ENCODE data around the gene RCAN1. TPM values are rescaled to one million over a fixed set of nuclear protein-coding genes. Genes with fewer than 3 reads are reported as not detected.

The RCAN1 gene
- total RNA-seq, 1 experiment from 2014 or later = 13.5 TPM

DNA sequence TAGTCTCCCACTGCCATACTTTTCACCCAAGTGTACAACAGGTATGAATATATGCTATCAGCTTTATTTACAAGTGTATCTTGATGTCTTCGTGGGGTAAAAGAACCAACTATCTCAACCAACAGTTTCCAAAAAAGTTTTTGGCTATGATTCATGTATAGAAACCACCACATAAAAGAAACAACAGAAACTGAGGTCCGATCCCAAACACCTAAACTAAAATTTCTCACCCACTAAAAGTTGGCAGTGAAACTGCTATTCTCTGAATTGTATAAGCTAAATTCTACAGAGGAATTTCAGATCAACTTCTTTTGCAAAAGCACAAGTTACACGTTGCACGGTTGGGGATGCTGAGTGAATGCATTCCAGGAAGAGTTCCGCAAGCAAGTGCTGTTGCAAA lies 97.9 kb downstream of the RCAN1 start:
- TF ChIP-seq, protein P1, sequence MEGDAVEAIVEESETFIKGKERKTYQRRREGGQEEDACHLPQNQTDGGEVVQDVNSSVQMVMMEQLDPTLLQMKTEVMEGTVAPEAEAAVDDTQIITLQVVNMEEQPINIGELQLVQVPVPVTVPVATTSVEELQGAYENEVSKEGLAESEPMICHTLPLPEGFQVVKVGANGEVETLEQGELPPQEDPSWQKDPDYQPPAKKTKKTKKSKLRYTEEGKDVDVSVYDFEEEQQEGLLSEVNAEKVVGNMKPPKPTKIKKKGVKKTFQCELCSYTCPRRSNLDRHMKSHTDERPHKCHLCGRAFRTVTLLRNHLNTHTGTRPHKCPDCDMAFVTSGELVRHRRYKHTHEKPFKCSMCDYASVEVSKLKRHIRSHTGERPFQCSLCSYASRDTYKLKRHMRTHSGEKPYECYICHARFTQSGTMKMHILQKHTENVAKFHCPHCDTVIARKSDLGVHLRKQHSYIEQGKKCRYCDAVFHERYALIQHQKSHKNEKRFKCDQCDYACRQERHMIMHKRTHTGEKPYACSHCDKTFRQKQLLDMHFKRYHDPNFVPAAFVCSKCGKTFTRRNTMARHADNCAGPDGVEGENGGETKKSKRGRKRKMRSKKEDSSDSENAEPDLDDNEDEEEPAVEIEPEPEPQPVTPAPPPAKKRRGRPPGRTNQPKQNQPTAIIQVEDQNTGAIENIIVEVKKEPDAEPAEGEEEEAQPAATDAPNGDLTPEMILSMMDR (IDR thresholded peaks at IDR 0.05) = no peak
- TF ChIP-seq POLR2AphosphoS5 (IDR thresholded peaks at IDR 0.05; ENCODE audit: low read depth, low read length) (no peak), TCF7L2 (IDR thresholded peaks at IDR 0.05; ENCODE audit: low read depth, low read length) (no peak), SIN3A (IDR thresholded peaks at IDR 0.05; ENCODE audit: borderline replicate concordance, insufficient read depth, low read depth, low read length) (no peak)
- TF ChIP-seq, protein P2, sequence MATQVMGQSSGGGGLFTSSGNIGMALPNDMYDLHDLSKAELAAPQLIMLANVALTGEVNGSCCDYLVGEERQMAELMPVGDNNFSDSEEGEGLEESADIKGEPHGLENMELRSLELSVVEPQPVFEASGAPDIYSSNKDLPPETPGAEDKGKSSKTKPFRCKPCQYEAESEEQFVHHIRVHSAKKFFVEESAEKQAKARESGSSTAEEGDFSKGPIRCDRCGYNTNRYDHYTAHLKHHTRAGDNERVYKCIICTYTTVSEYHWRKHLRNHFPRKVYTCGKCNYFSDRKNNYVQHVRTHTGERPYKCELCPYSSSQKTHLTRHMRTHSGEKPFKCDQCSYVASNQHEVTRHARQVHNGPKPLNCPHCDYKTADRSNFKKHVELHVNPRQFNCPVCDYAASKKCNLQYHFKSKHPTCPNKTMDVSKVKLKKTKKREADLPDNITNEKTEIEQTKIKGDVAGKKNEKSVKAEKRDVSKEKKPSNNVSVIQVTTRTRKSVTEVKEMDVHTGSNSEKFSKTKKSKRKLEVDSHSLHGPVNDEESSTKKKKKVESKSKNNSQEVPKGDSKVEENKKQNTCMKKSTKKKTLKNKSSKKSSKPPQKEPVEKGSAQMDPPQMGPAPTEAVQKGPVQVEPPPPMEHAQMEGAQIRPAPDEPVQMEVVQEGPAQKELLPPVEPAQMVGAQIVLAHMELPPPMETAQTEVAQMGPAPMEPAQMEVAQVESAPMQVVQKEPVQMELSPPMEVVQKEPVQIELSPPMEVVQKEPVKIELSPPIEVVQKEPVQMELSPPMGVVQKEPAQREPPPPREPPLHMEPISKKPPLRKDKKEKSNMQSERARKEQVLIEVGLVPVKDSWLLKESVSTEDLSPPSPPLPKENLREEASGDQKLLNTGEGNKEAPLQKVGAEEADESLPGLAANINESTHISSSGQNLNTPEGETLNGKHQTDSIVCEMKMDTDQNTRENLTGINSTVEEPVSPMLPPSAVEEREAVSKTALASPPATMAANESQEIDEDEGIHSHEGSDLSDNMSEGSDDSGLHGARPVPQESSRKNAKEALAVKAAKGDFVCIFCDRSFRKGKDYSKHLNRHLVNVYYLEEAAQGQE (IDR thresholded peaks at IDR 0.05; ENCODE audit: insufficient read depth in 1 of 2, low read depth in 2 of 2, low read length in 1 of 2) = no peak
- H3K4me3 ChIP-seq (ENCODE audit: low read depth in 2 of 2, low read length in 2 of 2) = no peak overlapping the region
- in situ Hi-C loops (cut with HindIII; ENCODE audit: low pct_unique_long_range_greater_than_20kb, low sequenced_read_pairs) (no loop called here), intact Hi-C loops (cut with micrococcal nuclease; ENCODE audit: unreplicated experiment) (no loop called here)
- no peaks in the 10 kb centered on the region for H3K9me3 ChIP-seq (ENCODE audit: control insufficient read depth, insufficient read depth, low read depth, low read length)
- no peak overlapping the region for H3K27ac ChIP-seq (ENCODE audit: low read length)
- no peaks in the 10 kb centered on the region for H3K36me3 ChIP-seq (ENCODE audit: control insufficient read depth, insufficient read depth, low read length)
- no peak for DNase-seq (ENCODE audit: low read depth, low spot score)
- POLR2A ChIA-PET = no interaction called here
- ATAC-seq = no peak
- H3K4me1 ChIP-seq (ENCODE audit: control insufficient read depth, insufficient read depth, low read length) = no peaks in the 10 kb centered on the region
- CTCF ChIA-PET = interaction anchor here (1.4 kb wide), 1 partner anchor 86 kb away, joined by 3 read pairs; no protein-coding TSS in a partner anchor
- BruUV-seq (replicated peaks) = no TSS peak
- H3K27me3 ChIP-seq (ENCODE audit: control insufficient read depth, insufficient read depth, low read length) = no peaks in the 10 kb centered on the region

DNA sequence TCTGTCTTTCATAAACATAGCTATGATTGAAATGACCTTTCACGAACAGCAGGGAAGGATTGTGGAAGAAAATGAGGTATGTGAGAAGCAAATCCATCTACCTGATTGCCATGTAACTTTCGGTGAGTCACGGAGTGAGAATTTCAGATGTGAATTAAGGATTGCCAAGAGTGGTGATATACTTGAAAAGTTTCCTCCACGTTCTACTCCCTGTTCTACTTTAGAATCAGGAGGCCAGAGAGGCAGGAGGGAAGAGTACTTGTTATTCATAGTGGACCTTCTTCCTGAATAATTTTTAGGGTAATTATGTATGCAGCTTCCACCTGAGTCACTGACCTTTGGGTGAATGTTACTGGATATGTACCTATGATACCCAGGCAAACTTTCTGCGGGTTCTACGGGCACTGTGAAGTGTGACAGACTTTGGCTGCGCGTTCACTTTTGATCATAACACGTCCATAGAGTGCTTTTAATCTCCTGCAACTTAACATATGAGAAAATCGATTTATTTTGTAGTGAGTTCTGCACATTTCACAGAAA lies 100.3 kb downstream of the RCAN1 start:
- BruUV-seq (replicated peaks) = no TSS peak
- in situ Hi-C loops (cut with HindIII; ENCODE audit: low pct_unique_long_range_greater_than_20kb, low sequenced_read_pairs) (no loop called here), intact Hi-C loops (cut with micrococcal nuclease; ENCODE audit: unreplicated experiment) (no loop called here)
- no peak for ATAC-seq
- no peak for TF ChIP-seq POLR2AphosphoS5 (IDR thresholded peaks at IDR 0.05; ENCODE audit: low read depth, low read length)
- TF ChIP-seq, protein P2 (IDR thresholded peaks at IDR 0.05; ENCODE audit: insufficient read depth in 1 of 2, low read depth in 2 of 2, low read length in 1 of 2) = no peak
- no peak for TF ChIP-seq SIN3A (IDR thresholded peaks at IDR 0.05; ENCODE audit: borderline replicate concordance, insufficient read depth, low read depth, low read length)
- no peak for TF ChIP-seq TCF7L2 (IDR thresholded peaks at IDR 0.05; ENCODE audit: low read depth, low read length)
- TF ChIP-seq, protein P1 (IDR thresholded peaks at IDR 0.05) = no peak
- Histone ChIP-seq H3K4me3 (ENCODE audit: low read depth in 2 of 2, low read length in 2 of 2) (no peak overlapping the region), H3K27ac (ENCODE audit: low read length) (no peak overlapping the region), H3K9me3 (ENCODE audit: control insufficient read depth, insufficient read depth, low read depth, low read length) (no peaks in the 10 kb centered on the region), H3K27me3 (ENCODE audit: control insufficient read depth, insufficient read depth, low read length) (no peaks in the 10 kb centered on the region), H3K4me1 (ENCODE audit: control insufficient read depth, insufficient read depth, low read length) (no peaks in the 10 kb centered on the region), H3K36me3 (ENCODE audit: control insufficient read depth, insufficient read depth, low read length) (no peaks in the 10 kb centered on the region)
- no peak for DNase-seq (ENCODE audit: low read depth, low spot score)
- POLR2A ChIA-PET = no interaction called here
- CTCF ChIA-PET = no interaction called here
